ENCODE measurements around the gene KIAA0753.
"Not testable (repeated sequence)": the region's sequence is repeated elsewhere in the genome, so short reads cannot be mapped to it uniquely, and the experiment has no call there.

The KIAA0753 gene

GRCh38 chr17:6597727-6598126 lies 42.8 kb downstream of the KIAA0753 start:
- DNase-seq (ENCODE audit: low read depth, low spot score): no peak

- no peak for DNase-seq (ENCODE audit: low read depth, low spot score)
These were observed 43.6 kb downstream of the KIAA0753 start for GRCh38 chr17:6596941-6597340.

- no peak for DNase-seq (ENCODE audit: low read depth, low spot score)
These were observed 44.0 kb downstream of the KIAA0753 start for GRCh38 chr17:6596511-6596910.

- DNase-seq (ENCODE audit: low read depth, low spot score): no peak
These were observed 44.4 kb downstream of the KIAA0753 start for GRCh38 chr17:6596081-6596480.

- DNase-seq (ENCODE audit: low read depth, low spot score): not testable (repeated sequence)
These were observed 47.1 kb downstream of the KIAA0753 start for GRCh38 chr17:6593371-6593770.

GRCh38 chr17:6592173-6592572 lies 48.3 kb downstream of the KIAA0753 start:
- peak; percentile 56 for DNase-seq (ENCODE audit: low read depth, low spot score)

- peak; percentile 71 for DNase-seq (ENCODE audit: low read depth, low spot score)
These were observed 48.8 kb downstream of the KIAA0753 start for GRCh38 chr17:6591599-6592158.

GRCh38 chr17:6589266-6589946 lies 51.1 kb downstream of the KIAA0753 start:
- no peak for DNase-seq (ENCODE audit: low read depth, low spot score)

GRCh38 chr17:6588165-6588564 lies 52.3 kb downstream of the KIAA0753 start:
- DNase-seq (ENCODE audit: low read depth, low spot score): no peak

- DNase-seq (ENCODE audit: low read depth, low spot score): no peak
These were observed 53.2 kb downstream of the KIAA0753 start for GRCh38 chr17:6587310-6587709.

- DNase-seq (ENCODE audit: low read depth, low spot score): no peak
These were observed 57.1 kb downstream of the KIAA0753 start for GRCh38 chr17:6583411-6583810.

- DNase-seq (ENCODE audit: low read depth, low spot score): no peak
These were observed 59.9 kb downstream of the KIAA0753 start for GRCh38 chr17:6580625-6581024.

- no peak for DNase-seq (ENCODE audit: low read depth, low spot score)
These were observed 62.0 kb downstream of the KIAA0753 start for GRCh38 chr17:6578491-6578890.

- no peak for DNase-seq (ENCODE audit: low read depth, low spot score)
These were observed 62.7 kb downstream of the KIAA0753 start for GRCh38 chr17:6577686-6578263.

- no peak for DNase-seq (ENCODE audit: low read depth, low spot score)
These were observed 64.3 kb downstream of the KIAA0753 start for GRCh38 chr17:6576038-6576785.

- no peak for DNase-seq (ENCODE audit: low read depth, low spot score)
These were observed 64.9 kb downstream of the KIAA0753 start for GRCh38 chr17:6575596-6575988.

- DNase-seq (ENCODE audit: low read depth, low spot score): peak; percentile 55
These were observed 65.6 kb downstream of the KIAA0753 start for GRCh38 chr17:6574687-6575595.

GRCh38 chr17:6573982-6574686 lies 66.4 kb downstream of the KIAA0753 start:
- DNase-seq (ENCODE audit: low read depth, low spot score): no peak

GRCh38 chr17:6573495-6573894 lies 67.0 kb downstream of the KIAA0753 start:
- DNase-seq (ENCODE audit: low read depth, low spot score): not testable (repeated sequence)

GRCh38 chr17:6572972-6573370 lies 67.5 kb downstream of the KIAA0753 start:
- DNase-seq (ENCODE audit: low read depth, low spot score): no peak

GRCh38 chr17:6571452-6571781 lies 69.1 kb downstream of the KIAA0753 start:
- DNase-seq (ENCODE audit: low read depth, low spot score): no peak
